GM12874 (cell line): ENCODE results near the gene JPT1.

Source experiments
- CTCF ChIP-seq: IDR thresholded peaks from 2 replicates; pipeline ENCODE4 v1.5.1; 2011; ENCODE audit warnings: low read depth, mild to moderate bottlenecking, control low read depth, low read length, moderate library complexity; ENCODE audit not compliant: insufficient read depth

The JPT1 gene

GRCh38 chr17:75152922-75153779, 1.2 kb downstream of the JPT1 start:
- TF ChIP-seq CTCF: no peak

GRCh38 chr17:75152523-75152921, 1.8 kb downstream of the JPT1 start:
- TF ChIP-seq CTCF: no peak

GRCh38 chr17:75151930-75152329, 2.4 kb downstream of the JPT1 start:
- no peak for TF ChIP-seq CTCF

- no peak for TF ChIP-seq CTCF
Observed at GRCh38 chr17:75147878-75148546, 6.3 kb downstream of the JPT1 start.

GRCh38 chr17:75146592-75146991, 7.7 kb downstream of the JPT1 start:
- no peak for TF ChIP-seq CTCF

- no peak for TF ChIP-seq CTCF
Observed at GRCh38 chr17:75144816-75145512, 9.3 kb downstream of the JPT1 start.

- no peak for TF ChIP-seq CTCF
Observed at GRCh38 chr17:75142236-75142971, 11.9 kb downstream of the JPT1 start.
